Measurements from ENCODE around the gene CIDEA. TPM values are rescaled to one million over a fixed set of nuclear protein-coding genes. Genes with fewer than 3 reads are reported as not detected.
A peak's percentile ranks its signal among the peaks of the same experiment; 100 is the strongest.

The CIDEA gene
- total and polyA plus RNA-seq, 9 of the 15 experiments (the other 6 are each of a cell fraction or from before 2014, with no cell fraction given) = not detected

DNA sequence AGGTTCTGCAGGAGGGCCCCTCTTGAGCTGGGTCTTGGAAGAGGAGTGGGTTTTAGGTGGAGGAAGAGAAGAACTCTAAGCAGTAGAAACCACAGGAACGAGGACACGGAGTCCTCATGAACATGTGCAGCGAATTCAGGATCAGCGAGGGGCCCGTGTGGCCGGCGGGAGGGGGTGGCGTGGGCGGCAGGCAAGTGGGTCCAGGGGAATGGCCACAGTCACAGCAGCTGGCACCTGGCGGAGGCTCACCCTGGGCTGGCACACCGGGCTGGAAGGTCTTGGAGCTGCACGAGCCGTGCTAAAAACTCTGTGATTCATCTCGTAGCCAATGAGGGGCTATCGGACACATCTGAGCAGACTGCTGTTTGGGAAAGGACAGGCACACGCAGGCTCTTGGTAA, 18.0 kb upstream of the CIDEA start:
- DNase-seq (ENCODE audit: extremely low read depth in 1 of 4, low spot score in 3 of 4) (no peak), FAIRE-seq (no peak), ATAC-seq (no peak)
- H3K9ac ChIP-seq (ENCODE audit: insufficient read depth in 1 of 2, low read depth in 2 of 2, low read length in 2 of 2) = no peak overlapping the region
- H4K20me1 ChIP-seq (replicated peaks; ENCODE audit: control insufficient read depth, insufficient read depth, low read length) = no peaks in the 10 kb centered on the region
- H3K27ac ChIP-seq (ENCODE audit: extremely low read depth, low read depth, low read length) = no peak overlapping the region
- intact Hi-C loops (cut with micrococcal nuclease) (loop anchor here (2.0 kb wide), 1 partner anchor 143 kb away; the partner anchor contains the start of gene ANKRD62), in situ Hi-C loops (cut with MboI) (no loop called here)
- H2AFZ ChIP-seq (ENCODE audit: low read depth, low read length) = 0 out of 2 replicates have a peak overlapping the region, but pooled peaks have one; percentile 56
- H3K9me1 ChIP-seq (ENCODE audit: control insufficient read depth, insufficient read depth, low read length) = no peaks in the 10 kb centered on the region
- CTCF ChIA-PET (ENCODE audit: low intra/inter-chr PET ratio) = no interaction called here
- no peak overlapping the region for H3K4me2 ChIP-seq (ENCODE audit: insufficient read depth, low read length)
- peaks cover 22 to 23% of the 10 kb centered on the region in 2 experiments for H3K4me1 ChIP-seq (replicated peaks in 1 of 2; ENCODE audit: control insufficient read depth in 2 of 2, insufficient read depth in 2 of 2, low read length in 2 of 2)
- no peak overlapping the region for H3K4me3 ChIP-seq
- no peaks in the 10 kb centered on the region for H3K79me2 ChIP-seq (ENCODE audit: control insufficient read depth, insufficient read depth, low read length)
- WGBS (ENCODE audit: insufficient coverage, low coverage, missing lambda C conversion rate) = 36% methylated on average over 13 of the region's 16 CpGs
- no TSS peak for BruUV-seq (replicated peaks)
- no peaks in the 10 kb centered on the region for H3K9me3 ChIP-seq (replicated peaks; ENCODE audit: control insufficient read depth, insufficient read depth, low read depth, low read length)
- POLR2A ChIA-PET = interaction anchor here (0.6 kb wide), 2 partner anchors 26 to 115 kb away, joined by 4 read pairs; no protein-coding TSS in a partner anchor
- H3K27me3 ChIP-seq (ENCODE audit: control insufficient read depth in 2 of 2, insufficient read depth in 2 of 2, low read length in 2 of 2) = peaks cover 8% of the 10 kb centered on the region in 2 experiments
- no peaks in the 10 kb centered on the region for H3K36me3 ChIP-seq (ENCODE audit: control insufficient read depth, insufficient read depth, low read length)
- TF ChIP-seq SMARCA4 (IDR thresholded peaks at IDR 0.05) = no peak
- no peak for TF ChIP-seq ZNF583 (CRISPR knock-in tag; IDR thresholded peaks at IDR 0.05)
- TF ChIP-seq ZFP36 (IDR thresholded peaks at IDR 0.05; ENCODE audit: low read depth, low read length, partially characterized antibody) = no peak
- TF ChIP-seq, protein P1, sequence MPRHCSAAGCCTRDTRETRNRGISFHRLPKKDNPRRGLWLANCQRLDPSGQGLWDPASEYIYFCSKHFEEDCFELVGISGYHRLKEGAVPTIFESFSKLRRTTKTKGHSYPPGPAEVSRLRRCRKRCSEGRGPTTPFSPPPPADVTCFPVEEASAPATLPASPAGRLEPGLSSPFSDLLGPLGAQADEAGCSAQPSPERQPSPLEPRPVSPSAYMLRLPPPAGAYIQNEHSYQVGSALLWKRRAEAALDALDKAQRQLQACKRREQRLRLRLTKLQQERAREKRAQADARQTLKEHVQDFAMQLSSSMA (CRISPR knock-in tag; IDR thresholded peaks at IDR 0.05) = no peak
- TF ChIP-seq, protein P2, sequence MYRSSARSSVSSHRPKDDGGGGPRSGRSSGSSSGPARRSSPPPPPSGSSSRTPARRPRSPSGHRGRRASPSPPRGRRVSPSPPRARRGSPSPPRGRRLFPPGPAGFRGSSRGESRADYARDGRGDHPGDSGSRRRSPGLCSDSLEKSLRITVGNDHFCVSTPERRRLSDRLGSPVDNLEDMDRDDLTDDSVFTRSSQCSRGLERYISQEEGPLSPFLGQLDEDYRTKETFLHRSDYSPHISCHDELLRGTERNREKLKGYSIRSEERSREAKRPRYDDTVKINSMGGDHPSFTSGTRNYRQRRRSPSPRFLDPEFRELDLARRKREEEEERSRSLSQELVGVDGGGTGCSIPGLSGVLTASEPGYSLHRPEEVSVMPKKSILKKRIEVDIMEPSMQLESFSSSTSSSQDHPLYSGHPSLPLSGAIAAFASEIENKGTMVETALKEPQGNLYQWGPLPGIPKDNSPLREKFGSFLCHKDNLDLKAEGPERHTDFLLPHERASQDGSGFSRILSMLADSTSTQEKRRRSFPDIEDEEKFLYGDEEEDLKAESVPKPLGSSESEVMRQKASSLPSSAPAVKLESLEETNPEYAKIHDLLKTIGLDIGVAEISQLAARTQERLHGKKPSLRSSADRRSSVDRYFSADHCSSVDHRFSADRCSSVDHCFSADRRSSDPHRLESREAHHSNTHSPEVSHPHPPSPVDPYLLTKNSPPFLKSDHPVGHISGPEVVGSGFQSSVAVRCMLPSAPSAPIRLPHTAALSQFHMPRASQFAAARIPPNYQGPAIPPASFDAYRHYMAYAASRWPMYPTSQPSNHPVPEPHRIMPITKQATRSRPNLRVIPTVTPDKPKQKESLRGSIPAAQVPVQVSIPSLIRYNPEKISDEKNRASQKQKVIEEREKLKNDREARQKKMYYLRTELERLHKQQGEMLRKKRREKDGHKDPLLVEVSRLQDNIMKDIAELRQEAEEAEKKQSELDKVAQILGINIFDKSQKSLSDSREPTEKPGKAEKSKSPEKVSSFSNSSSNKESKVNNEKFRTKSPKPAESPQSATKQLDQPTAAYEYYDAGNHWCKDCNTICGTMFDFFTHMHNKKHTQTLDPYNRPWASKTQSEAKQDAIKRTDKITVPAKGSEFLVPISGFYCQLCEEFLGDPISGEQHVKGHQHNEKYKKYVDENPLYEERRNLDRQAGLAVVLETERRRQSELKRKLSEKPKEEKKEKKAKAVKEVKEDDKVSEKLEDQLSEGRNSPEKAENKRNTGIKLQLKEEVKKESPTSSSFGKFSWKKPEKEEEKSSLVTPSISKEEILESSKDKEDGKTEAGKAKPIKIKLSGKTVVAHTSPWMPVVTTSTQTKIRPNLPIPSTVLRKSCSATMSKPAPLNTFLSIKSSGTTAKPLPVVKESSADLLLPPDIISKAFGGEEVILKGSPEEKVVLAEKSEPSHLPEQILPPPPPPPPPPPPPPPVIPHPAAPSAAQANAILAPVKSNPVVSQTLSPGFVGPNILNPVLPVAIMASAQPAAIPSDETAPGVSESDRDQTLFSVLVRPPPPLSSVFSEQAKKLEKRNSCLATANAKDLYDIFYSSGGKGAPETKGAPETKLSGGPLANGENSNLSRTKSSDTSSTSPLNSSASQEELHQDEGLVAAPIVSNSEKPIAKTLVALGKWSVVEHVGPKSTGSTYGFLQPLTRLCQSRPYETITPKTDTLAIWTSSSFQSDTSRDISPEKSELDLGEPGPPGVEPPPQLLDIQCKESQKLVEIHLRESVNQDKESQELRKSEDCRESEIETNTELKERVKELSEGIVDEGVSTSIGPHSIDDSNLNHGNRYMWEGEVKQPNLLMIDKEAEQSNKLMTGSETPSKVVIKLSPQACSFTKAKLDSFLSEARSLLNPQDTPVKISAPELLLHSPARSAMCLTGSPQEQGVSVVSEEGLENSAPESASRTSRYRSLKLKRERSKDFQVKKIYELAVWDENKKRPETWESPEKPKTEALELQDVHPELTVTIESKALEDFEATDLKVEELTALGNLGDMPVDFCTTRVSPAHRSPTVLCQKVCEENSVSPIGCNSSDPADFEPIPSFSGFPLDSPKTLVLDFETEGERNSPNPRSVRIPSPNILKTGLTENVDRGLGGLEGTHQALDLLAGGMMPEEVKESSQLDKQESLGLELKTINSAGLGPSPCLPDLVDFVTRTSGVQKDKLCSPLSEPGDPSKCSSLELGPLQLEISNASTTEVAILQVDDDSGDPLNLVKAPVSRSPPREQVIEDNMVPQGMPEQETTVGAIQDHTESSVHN (IDR thresholded peaks at IDR 0.05; ENCODE audit: borderline replicate concordance in 1 of 2, low read depth in 1 of 2) = no peak
- no peak for TF ChIP-seq KDM4B (IDR thresholded peaks at IDR 0.05; ENCODE audit: borderline replicate concordance in 2 of 2, low read depth in 1 of 2)
- no peak for TF ChIP-seq DNMT1 (IDR thresholded peaks at IDR 0.05)
- TF ChIP-seq THRAP3 (IDR thresholded peaks at IDR 0.05; ENCODE audit: borderline replicate concordance) = no peak
- TF ChIP-seq, protein P3, sequence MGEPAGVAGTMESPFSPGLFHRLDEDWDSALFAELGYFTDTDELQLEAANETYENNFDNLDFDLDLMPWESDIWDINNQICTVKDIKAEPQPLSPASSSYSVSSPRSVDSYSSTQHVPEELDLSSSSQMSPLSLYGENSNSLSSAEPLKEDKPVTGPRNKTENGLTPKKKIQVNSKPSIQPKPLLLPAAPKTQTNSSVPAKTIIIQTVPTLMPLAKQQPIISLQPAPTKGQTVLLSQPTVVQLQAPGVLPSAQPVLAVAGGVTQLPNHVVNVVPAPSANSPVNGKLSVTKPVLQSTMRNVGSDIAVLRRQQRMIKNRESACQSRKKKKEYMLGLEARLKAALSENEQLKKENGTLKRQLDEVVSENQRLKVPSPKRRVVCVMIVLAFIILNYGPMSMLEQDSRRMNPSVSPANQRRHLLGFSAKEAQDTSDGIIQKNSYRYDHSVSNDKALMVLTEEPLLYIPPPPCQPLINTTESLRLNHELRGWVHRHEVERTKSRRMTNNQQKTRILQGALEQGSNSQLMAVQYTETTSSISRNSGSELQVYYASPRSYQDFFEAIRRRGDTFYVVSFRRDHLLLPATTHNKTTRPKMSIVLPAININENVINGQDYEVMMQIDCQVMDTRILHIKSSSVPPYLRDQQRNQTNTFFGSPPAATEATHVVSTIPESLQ (CRISPR knock-in tag; IDR thresholded peaks at IDR 0.05) = no peak
- TF ChIP-seq ZNF165 (CRISPR knock-in tag; IDR thresholded peaks at IDR 0.05; ENCODE audit: borderline replicate concordance) = no peak

Data from K562 (cell line).